HepG2 (cell line): ENCODE results near the gene ENKUR. TPM values are rescaled to one million over a fixed set of nuclear protein-coding genes. Genes with fewer than 3 reads are reported as not detected.

Source experiments
- ELF3 ChIP-seq: IDR thresholded peaks from 2 replicates; pipeline ENCODE4 v1.6.1; 2016; ENCODE audit warnings: missing genetic modification reagents, missing compliant biosample characterization
- GMEB1 ChIP-seq: sonication (generic); formaldehyde crosslinking; IDR thresholded peaks from 2 replicates; pipeline ENCODE4 v1.5.1; 2020; ENCODE audit warnings: missing genetic modification reagents, mild to moderate bottlenecking, borderline replicate concordance
- GPN1 ChIP-seq: sonication (generic); formaldehyde crosslinking; IDR thresholded peaks from 2 replicates; pipeline ENCODE4 v1.5.1; 2020; ENCODE audit warnings: missing genetic modification reagents, borderline replicate concordance
- HIC2 ChIP-seq: sonication (generic); formaldehyde crosslinking; IDR thresholded peaks from 2 replicates; pipeline ENCODE4 v1.9.0; 2022; ENCODE audit warnings: low read depth, missing genetic modification reagents
- KDM1A ChIP-seq: IDR thresholded peaks from 2 replicates; pipeline ENCODE4 v1.6.1; 2016; ENCODE audit warnings: missing compliant biosample characterization
- KDM5B ChIP-seq: sonication (generic); formaldehyde crosslinking; IDR thresholded peaks from 2 replicates; pipeline ENCODE4 v1.4.0; 2020; ENCODE audit warnings: missing genetic modification reagents, mild to moderate bottlenecking, borderline replicate concordance
- MYPOP ChIP-seq: sonication (generic); formaldehyde crosslinking; IDR thresholded peaks from 2 replicates; pipeline ENCODE4 v1.8.1; 2023; ENCODE audit warnings: mild to moderate bottlenecking, moderate library complexity, missing genetic modification reagents
- PAXIP1 ChIP-seq: sonication (generic); formaldehyde crosslinking; conservative IDR thresholded peaks from 2 replicates; pipeline ENCODE4 v1.4.0; 2020; ENCODE audit warnings: mild to moderate bottlenecking, missing genetic modification reagents, moderate library complexity
- RFX5 ChIP-seq: IDR thresholded peaks from 2 replicates; pipeline ENCODE4 v1.6.1; 2011; ENCODE audit warnings: low read depth, low read length, improper control_type of control experiment
- SALL2 ChIP-seq: sonication (generic); formaldehyde crosslinking; IDR thresholded peaks from 2 replicates; pipeline ENCODE4 v1.8.1; 2023; ENCODE audit warnings: mild to moderate bottlenecking, missing genetic modification reagents, inconsistent platforms
- SCMH1 ChIP-seq: sonication (generic); formaldehyde crosslinking; IDR thresholded peaks from 2 replicates; pipeline ENCODE4 v1.9.0; 2021; ENCODE audit warnings: missing genetic modification reagents, mild to moderate bottlenecking, borderline replicate concordance
- TBP ChIP-seq: sonication (generic); formaldehyde crosslinking; IDR thresholded peaks from 2 replicates; pipeline ENCODE4 v1.5.0; 2020; ENCODE audit warnings: missing genetic modification reagents
- ZBTB42 ChIP-seq: sonication (generic); formaldehyde crosslinking; IDR thresholded peaks from 2 replicates; pipeline ENCODE4 v1.5.0; 2020; ENCODE audit warnings: mild to moderate bottlenecking, missing genetic modification reagents
- ZHX1 ChIP-seq: sonication (generic); formaldehyde crosslinking; IDR thresholded peaks from 2 replicates; pipeline ENCODE4 v1.8.1; 2022; ENCODE audit warnings: low read depth, mild to moderate bottlenecking, missing genetic modification reagents
- ZMYM2 ChIP-seq: sonication (generic); formaldehyde crosslinking; IDR thresholded peaks from 2 replicates; pipeline ENCODE4 v1.8.0; 2022; ENCODE audit warnings: mild to moderate bottlenecking, missing genetic modification reagents
- ZNF547 ChIP-seq: sonication (generic); formaldehyde crosslinking; IDR thresholded peaks from 2 replicates; pipeline ENCODE4 v1.5.1; 2020; ENCODE audit warnings: mild to moderate bottlenecking, missing genetic modification reagents
- ZNF550 ChIP-seq: sonication (generic); formaldehyde crosslinking; IDR thresholded peaks from 2 replicates; pipeline ENCODE4 v1.4.0; 2020; ENCODE audit warnings: mild to moderate bottlenecking, missing genetic modification reagents, borderline replicate concordance
- polyA plus RNA-seq, 8 experiments: library from polyadenylated mRNA; depleted of rRNA in 3 of 8; stranded (reverse) in 7 of 8; unstranded in 1 of 8; fragments of >200 nt; fragmentation: Illumina TruSeq in 4 of 8; extraction: Trizol in 4 of 8; gene quantifications; 2 replicates each; pipeline versions ENCODE4 v1.2.1 to v1.2.3, GENCODE V29; 2011 to 2016; ENCODE audit warnings: low read depth in 4 of 8, missing spikeins in 1 of 8, mixed read lengths in 1 of 8; ENCODE audit not compliant: insufficient read depth in 1 of 8
- total RNA-seq, 5 experiments: library from RNA; depleted of rRNA; stranded (reverse); fragments of >200 nt; fragmentation: Illumina TruSeq; extraction: Trizol; gene quantifications; 2 replicates each; pipeline ENCODE4 v1.2.3, GENCODE V29; 2016; ENCODE audit warnings: low read depth in 1 of 5

The ENKUR gene
- total and polyA plus RNA-seq, 2 of the 13 experiments (the other 11 are each of a cell fraction or from before 2014, with no cell fraction given) = 0.15 TPM

- peak; percentile 98 for TF ChIP-seq SALL2 (CRISPR knock-in tag)
- peak; percentile 95 for TF ChIP-seq KDM5B (CRISPR knock-in tag)
- TF ChIP-seq ZHX1 (CRISPR knock-in tag) = peak; percentile 56; the same call in 1 of the 2 replicates
- peak; percentile 97 for TF ChIP-seq ZNF547 (CRISPR knock-in tag)
- TF ChIP-seq HIC2 = peak; percentile 63; the same call in 1 of the 2 replicates
- TF ChIP-seq ZNF550 = 0 out of 2 replicates have a peak, but pooled peaks have one; percentile 46
- TF ChIP-seq GMEB1 (CRISPR knock-in tag) = peak; percentile 97
- TF ChIP-seq MYPOP (CRISPR knock-in tag) = peak; percentile 92
- no peak for TF ChIP-seq SCMH1 (CRISPR knock-in tag)
- no peak; the same call in 1 of the 2 replicates for TF ChIP-seq ZMYM2 (CRISPR knock-in tag)
- TF ChIP-seq PAXIP1 (CRISPR knock-in tag) = peak; percentile 77
- no peak for TF ChIP-seq KDM1A (CRISPR knock-in tag)
- TF ChIP-seq GPN1 (CRISPR knock-in tag) = no peak; the same call in 1 of the 2 replicates
- TF ChIP-seq RFX5 = no peak
- peak; percentile 29 for TF ChIP-seq ELF3 (CRISPR knock-in tag)
- peak; percentile 73; the same call in 1 of the 2 replicates for TF ChIP-seq TBP (CRISPR knock-in tag)
- TF ChIP-seq ZBTB42 (CRISPR knock-in tag) = peak; percentile 83
Observed at GRCh38 chr10:25016376-25017153, 607 bp upstream of the ENKUR start, which contains the start of gene THNSL1 (continued).
